ENCODE measurements around the gene CAPZA1.

DNA sequence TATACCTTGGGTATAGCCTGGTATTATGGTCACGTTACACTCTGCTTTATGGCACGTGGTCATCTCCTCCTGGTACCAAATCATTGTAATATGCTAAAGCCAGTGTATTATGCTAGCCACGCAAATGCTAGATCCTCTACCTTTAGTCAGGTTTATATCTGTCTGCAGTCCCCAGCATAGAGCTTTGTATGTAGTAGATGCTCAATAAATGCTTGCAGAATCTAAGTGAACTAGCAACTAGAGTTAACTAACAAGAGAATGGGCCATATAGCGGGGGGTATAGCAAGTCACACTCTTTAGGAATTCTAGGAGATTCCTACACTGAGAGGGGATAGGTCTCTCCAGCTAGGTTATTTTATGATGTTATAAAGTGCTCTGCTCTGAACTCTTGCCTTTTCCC, 57.9 kb downstream of the CAPZA1 start:
- TF ChIP-seq, protein P1, sequence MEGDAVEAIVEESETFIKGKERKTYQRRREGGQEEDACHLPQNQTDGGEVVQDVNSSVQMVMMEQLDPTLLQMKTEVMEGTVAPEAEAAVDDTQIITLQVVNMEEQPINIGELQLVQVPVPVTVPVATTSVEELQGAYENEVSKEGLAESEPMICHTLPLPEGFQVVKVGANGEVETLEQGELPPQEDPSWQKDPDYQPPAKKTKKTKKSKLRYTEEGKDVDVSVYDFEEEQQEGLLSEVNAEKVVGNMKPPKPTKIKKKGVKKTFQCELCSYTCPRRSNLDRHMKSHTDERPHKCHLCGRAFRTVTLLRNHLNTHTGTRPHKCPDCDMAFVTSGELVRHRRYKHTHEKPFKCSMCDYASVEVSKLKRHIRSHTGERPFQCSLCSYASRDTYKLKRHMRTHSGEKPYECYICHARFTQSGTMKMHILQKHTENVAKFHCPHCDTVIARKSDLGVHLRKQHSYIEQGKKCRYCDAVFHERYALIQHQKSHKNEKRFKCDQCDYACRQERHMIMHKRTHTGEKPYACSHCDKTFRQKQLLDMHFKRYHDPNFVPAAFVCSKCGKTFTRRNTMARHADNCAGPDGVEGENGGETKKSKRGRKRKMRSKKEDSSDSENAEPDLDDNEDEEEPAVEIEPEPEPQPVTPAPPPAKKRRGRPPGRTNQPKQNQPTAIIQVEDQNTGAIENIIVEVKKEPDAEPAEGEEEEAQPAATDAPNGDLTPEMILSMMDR (IDR thresholded peaks at IDR 0.05; ENCODE audit: low read depth, low read length) = no peak
- TF ChIP-seq EZH2phosphoT487 (IDR thresholded peaks at IDR 0.05; ENCODE audit: low read depth) = no peak

Measured in OCI-LY3 (cell line).